Measurements from ENCODE around the gene GLG1.
"Not testable (repeated sequence)": the region's sequence is repeated elsewhere in the genome, so short reads cannot be mapped to it uniquely, and the experiment has no call there.

GLG1 gene

DNA sequence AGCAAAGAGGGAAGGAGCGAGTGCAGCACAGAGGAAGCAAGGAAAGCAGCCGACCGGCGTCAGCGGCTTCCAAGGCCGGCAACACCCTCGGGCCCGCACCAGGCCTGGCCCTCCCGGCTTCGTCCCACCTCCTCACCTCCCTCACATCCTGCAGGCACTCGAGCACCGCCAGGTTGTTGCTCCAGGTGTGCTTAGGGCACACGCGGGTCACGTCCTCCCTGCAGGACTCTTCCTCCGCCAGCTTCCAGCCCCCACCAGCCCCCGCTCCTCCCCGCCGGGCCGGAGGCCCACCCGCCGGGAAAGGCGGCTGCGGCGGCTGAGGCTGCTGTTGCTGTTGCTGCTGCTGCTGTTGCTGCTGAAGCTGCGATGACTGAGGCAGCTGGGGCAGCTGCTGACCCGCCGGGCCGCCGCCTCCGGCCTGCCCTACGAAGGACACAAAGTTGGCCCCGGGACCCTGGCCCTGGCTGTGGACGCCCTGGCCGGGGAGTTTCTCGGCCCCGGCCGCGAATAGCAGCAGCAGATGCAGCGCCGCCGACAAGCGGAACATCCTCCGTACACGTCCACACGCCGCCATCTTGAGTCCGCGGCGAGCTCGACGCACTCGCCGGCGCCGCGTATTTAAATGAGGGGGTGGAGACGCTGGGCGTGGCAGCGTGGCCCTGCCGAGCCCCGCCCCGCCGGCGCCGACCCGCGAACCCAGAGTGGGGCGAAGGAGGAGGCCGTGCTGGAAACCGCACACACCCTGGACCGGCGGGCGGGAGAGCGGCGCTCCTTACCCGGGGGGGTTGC lies at the start of gene GLG1:
TSS of gene GLG1 (minus strand) at position 594 of the 789 bp plus-strand sequence. CDS start at position 574, 20 bp downstream.
- DNase-seq (ENCODE audit: low spot score) = peak; percentile 90

DNA sequence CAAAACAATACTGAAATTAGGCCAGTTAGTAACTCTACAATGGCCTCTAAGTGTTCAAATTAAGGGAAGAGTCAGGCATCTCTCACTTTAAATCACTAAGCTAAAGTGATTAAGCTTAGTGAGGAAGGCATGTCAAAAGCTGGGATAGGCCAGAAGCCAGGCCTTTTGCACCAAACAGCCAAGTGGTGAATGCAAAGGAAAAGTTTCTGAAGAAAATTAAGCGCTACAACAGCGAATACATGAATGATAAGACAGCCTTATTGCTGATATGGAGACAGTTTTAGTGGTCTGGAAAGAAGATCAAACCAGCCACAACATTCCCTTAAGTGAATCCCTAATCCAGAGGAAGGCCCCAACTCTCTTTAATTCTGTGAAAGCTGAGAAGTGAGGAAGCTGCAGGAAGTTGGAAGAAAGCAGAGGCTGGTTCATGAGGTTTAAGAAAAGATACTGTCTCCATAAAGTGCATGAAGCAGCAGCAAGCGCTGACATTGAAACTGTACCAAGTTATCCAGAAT lies 47.7 kb upstream of the GLG1 start:
- DNase-seq (ENCODE audit: low spot score) = no peak

DNA sequence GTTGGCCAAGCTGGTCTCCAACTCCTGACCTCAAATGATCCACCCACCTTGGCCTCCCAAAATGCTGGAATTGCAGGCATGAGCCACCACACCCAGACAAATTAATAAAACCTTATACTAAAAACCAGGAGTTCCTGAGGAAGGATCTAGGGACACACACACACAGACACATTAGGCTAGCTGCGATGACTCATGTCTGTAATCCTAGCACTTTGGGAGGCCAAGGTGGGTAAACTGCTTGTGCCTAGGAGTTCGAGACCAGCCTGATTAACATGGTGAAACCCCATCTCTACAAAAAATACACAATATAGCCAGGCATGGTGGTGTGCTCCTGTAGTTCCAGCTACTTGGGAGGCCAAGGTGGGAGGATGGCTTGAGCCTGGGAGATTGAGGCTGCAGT lies 46.0 kb upstream of the GLG1 start:
- not testable (repeated sequence) for DNase-seq (ENCODE audit: low spot score)

DNA sequence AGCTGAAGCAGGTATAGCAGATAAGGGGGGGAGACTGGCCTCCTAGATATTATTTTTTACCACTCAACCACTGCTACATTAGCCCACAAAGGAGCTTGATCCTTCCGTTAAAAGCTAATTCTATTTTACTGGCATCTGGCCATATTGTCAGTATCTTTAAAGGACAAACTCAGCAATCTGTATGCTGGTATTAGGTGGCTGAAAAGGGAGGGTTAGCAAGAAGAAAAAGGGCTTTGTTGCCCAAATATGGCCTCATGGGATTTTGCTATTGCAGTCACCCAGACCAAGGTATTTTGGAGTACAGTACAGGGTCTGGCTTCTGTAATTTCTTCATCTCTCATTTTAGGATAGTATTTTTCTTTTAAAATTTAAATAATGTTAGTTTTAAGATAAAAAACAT lies 45.3 kb upstream of the GLG1 start:
- no peak for DNase-seq (ENCODE audit: low spot score)

DNA sequence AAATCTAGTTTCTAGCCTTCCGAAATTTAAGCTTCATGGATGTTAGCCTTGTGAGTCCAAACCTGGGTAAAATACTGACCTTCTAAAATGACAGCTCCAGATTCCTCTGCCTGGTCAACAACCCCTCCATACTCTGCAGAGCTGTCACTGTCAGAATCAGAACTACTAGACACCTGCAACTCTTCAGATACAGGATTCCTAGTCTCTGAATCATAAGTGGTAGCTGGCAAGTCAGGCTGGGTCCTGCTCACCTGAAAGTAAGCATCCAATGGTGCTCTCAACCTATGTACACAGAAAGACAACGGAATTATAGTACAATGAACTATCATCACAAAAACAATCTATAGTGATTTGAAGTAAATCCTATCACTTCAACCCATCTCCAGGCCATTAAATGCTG lies 44.9 kb upstream of the GLG1 start:
- no peak for DNase-seq (ENCODE audit: low spot score)

DNA sequence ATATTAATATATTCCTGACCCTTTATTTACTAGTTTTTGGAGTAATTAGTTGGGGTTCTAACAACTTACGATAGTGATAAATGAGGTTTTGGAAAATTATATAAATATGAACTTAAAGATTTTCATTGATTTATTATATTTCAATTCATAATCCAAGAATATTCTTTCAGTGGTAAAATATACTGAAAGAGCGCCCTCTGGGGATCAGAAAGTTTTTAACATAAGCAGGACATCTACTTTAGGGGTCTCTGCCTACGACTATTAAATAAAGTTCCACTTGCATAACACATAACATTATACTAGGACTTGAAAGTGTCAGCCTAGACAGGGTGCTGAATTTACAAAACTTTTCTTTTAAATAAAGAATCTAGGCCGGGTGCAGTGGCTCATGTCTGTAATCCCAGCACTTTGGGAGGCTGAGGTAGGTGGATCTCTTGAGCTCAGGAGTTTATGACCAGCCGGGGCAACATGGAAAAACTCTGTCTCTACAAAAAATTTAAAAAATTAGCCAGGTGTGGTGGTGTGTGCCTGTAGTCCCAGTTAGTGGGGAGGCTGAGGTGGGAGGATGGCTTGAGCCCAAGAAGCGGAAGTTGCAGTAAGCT lies 44.2 kb upstream of the GLG1 start:
- peak; percentile 16 for DNase-seq (ENCODE audit: low spot score)

DNA sequence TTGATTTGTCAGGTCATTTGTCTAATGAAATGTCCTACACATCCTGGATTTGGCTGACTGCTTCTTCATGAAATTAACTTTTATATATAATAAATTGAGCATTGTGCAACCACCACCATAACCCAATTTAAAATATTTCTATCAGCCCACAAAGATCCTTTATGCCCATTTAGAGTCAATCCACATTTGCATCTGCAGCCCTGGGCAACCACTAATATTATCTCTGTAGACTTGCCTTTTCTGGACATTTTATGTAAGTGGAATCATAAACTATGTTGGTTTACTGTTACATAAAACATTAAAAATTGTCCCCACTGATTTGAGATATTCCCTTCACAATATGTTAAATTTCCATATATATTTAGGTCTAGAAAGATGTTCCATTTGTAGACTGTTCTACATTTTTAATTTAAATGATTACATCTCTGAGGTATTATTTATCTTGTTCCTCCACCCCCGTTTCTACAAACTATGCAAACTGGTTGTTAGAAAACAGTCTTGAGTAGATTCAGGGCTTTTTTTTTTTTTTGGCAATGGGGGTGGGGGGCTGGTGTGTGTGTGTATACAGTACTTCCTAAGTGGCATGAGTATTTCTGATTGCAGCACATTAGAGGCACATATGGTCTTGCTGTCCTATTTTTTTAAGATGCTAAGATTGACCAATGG lies 43.1 kb upstream of the GLG1 start:
- no peak for DNase-seq (ENCODE audit: low spot score)

DNA sequence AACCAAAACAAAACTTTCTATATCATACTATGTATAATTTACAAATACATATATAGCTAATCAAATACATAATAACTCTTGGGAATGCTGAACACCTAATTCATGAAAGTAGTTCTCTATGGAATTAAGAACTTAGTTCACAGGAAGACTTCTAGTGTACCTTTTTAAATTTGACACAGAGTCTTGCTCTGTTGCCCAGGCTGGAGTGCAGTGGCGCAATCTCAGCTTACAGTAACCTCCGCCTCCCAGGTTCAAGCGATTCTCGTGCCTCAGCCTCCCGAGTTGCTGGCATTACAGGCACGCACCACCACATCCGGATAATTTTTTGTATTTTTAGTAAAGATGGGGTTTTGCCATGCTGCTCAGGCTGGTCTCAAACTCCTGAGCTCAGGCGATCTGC lies 35.1 kb upstream of the GLG1 start:
- no peak for DNase-seq (ENCODE audit: low spot score)

DNA sequence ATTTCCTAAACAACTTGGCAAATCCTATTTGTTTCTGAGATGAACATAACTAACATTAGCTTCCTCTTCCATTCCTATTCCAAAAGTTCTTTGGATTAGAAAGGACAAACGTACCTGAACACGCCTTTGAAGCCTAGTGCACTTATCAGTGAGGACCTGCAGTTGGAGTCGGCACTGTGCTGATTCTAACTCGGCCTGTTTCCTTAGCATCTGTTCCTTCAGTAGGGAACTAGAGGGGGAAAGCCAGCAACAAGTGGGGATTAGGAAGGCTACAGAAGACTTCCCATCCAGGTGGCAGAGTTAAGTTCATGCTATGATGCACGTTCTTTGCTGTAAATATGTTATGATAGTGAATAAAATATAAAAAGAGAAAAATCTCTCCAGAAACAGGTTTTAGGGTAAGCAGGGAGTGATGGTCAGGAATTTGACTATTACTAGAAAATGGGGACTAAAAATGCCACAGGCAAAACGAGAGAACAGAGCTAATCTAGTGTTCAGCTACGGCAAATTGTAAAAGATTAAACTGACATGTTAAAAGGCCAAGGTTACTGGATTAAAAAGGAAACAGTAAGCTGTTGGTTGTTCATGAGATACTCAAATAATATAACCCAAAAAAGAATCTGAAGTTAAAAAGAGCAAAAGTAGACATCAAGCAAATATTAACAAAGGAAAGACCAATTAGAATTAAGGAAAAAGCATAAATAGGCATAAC lies 31.0 kb upstream of the GLG1 start:
- no peak for DNase-seq (ENCODE audit: low spot score)

DNA sequence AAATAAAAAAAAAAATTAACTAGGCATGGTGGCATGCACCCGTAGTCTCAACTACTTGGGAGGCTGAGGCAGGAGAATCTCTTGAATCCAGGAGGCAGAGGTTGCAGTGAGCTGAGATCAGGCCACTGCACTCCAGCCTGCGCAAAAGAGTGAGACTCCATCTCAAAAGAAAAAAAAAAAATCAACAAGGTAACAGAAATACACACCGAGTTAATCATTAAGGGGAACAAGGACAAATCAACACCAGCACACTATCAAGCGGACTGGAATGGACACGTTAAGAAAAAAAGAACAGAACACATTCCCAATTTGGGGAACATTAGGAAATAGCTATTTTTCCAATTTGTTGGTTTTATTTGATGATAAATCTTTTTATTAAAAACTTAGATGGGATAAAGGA lies 28.4 kb upstream of the GLG1 start:
- no peak for DNase-seq (ENCODE audit: low spot score)

DNA sequence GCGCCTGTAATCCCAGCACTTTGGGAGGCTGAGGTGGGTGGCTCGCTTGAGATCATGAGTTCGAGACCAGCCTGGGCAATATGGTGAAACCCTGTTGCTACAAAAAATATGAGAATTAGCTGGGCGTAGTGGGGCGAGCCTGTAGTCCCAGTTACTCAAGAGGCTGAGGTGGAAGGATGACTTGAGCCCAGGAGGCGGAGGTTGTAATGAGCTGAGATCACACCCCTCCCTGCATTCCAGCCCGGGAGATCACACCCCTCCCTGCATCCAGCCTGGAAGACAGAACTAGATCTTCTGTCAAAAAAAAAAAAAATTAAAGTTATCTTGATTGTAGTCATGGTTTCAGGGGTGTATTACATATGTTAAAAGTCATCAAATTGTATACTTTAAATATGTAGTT lies 26.8 kb upstream of the GLG1 start:
- DNase-seq (ENCODE audit: low spot score) = no peak

DNA sequence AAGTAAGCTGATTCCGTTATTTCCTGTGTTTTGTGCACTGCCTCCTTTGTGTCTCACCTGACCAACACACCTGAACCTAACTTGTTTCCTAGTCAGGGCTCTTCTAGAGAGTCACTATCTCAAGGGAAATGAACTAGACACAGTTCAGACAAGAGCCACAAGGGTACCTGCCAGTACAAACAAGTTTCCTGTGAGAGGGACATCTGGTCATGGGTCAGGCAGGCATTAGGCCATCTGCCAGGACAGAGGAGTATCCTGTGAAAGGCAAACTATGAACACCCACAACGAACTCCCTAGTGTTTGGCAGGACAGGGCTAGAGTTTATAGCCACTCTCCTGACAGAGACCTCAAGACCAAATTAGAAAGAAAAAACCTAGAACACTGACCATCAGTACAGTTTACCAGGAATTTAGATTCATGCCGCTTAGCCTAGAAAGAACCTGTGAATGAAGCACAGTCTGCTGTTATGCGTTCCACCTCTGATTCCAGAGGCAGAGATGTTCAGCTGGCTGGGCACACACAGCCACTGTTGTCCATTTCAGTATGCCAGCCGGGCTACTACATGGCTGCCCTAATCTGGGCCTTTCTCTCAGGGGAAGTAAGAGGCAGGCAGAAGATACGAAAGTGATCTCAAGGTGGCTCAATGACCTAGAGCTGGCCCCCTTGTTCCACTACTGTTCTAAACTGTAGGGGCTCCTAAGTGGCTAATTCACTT lies 20.7 kb upstream of the GLG1 start:
- DNase-seq (ENCODE audit: low spot score) = no peak

DNA sequence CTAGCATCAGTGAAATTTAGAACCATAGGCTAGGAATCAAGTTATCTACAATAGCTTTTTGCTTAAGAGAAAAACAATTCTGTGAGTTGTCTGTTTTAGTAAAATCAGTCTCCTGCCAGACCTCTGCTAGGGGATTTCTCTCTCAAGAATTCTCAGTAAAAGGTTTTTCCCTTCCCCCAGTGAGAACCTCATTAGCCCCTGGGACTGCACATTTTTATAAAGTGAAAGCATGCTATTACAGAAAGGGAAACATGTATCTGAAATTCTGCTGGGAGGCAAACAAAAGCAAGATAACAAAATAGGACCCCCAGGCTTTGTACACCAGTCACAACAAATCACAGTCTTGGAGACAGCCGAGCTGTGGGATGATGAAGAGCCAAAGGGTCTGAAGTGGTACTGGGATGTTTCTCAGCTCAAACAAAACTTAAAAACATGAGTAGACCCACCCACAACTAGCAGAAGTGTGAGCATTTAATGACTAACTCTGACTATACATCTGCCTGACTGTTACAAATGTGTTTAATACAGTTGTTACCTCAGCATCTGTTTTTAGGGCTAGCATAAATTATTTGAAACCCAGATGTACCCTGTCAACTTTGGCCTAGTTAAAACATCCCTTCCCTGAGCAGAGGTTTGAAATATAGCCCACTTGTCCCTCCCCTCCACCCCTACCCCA lies 20.0 kb upstream of the GLG1 start:
- no peak for DNase-seq (ENCODE audit: low spot score)

DNA sequence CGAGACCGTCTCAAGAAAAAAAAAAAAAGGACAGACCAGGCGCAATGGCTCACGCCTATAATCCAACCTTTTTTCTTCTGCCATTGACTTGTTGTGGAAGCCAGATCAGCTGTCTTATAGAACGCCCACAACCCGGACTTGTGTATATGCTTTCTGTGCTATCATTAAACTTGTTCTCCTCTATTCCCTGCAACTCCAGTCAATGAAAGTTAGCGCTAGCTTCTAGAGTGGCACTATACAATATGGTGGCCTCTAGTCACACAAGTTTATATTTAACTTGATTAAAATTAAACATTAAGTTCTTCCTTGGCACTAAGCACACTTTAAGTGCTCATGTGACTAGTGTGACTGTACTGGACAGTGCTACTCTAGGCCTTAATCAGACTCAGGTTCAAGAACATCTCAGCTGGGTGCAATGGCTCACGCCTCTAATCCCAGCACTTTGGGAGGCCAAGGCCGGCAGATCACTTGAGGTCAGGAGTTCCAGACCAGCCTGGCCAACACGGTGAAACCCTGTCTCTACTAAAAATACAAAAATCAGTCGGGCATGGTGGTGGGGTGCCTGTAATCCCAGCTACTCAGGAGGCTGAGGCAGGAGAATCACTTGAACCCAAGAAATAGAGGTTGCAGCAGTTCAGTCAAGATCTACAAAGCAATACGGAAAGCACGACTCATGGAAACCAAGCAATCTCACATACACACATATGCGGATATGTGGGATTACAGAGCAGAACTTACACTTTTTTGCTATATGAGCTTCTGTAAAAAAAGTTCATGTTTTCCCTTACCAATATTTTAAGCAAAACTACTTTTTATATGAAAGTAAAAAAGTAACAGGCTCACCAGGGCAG lies 18.8 kb upstream of the GLG1 start:
- no peak for DNase-seq (ENCODE audit: low spot score)

DNA sequence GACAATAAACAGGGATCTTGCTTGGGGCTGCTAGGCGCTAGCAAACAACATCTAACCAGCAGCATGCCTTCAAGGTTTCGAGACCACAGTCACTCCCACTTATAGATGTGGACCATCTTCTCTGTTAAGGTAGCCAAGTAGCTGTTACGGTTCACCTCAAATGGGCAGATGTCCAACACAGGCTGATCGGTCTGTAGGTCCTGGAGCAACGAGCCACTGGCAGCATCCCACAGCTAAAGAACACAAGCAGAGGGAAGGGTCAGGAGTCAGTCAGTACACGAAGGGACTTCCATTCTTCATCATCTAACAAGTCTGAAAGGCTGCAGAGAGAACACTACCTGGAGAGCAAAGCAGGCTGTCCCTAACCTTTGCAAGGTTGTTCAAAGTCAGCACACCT lies 16.9 kb upstream of the GLG1 start:
- no peak for DNase-seq (ENCODE audit: low spot score)

DNA sequence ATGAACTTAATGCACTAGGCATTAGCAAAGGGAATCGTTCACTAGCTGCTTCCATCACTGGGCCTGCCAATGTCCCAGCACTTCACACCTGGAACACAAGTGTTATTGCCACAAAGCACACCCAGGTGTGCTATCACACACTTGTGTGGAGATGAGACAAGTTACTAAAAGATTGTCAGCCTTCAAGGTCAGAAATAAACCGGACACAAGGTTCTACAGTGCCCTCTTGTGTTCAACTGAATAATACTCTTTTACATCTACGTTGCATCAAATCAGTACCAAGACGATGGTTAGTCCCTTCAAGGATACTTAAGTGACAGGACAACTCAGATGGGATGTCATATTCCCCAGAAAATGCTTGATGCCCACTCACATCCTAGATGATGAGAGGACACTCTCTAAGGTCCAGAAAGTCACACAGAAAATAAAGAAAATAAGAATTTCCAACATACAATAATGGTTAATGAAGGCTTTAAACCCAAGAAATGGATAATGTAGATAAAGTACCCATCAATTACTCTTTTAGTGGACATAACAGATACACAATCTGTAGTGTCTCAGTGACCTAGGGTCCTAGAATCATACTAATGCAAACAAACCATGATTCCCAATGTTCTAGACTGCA lies 16.4 kb upstream of the GLG1 start:
- peak; percentile 79 for DNase-seq (ENCODE audit: low spot score)

DNA sequence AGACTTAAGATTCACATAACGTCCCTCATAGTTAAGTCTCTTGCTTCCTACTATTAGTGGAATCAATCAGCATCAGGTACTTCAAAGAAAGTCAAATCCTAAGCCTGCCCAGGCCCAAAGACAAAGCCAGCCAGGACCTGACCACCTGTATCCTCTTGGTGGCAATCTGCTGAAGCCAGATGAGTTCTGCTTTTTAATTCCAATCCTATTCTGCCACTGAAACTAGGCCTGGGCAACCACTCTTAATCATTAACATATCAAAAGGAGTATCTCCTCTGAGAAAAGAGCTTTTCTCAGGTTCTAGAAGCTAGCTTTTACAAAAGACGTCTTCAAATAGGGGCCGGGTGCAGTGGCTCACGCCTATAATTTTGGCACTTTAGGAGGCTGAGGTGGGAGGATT lies 15.1 kb upstream of the GLG1 start:
- DNase-seq (ENCODE audit: low spot score) = no peak

DNA sequence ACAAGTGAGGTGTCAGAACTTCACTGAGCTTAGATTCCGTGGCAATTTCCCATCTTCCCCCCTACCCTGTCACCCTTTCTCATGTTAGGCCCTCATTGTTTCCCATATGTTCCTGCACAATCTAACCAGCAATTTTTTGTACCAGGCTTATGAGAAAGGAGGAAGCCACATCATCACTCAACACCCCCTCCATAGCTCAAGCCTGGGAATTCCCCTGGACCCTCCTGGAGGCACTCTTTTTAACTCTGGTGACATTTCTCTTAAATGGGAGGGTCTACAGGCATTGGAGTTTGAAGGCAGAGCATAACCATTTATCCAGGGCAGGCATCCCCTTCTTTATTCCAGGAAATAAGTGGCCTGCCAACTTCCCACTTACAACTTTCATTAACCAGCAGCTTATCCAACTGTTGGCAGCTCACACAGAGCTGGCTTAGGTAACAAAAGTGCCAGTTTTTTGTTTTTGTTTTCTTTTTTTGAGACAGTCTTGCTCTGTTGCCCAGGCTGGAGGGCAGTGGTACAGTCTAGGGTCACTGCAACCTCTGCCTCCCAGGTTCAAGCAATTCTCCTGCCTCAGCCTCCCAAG lies 10.4 kb upstream of the GLG1 start:
- no peak for DNase-seq (ENCODE audit: low spot score)

DNA sequence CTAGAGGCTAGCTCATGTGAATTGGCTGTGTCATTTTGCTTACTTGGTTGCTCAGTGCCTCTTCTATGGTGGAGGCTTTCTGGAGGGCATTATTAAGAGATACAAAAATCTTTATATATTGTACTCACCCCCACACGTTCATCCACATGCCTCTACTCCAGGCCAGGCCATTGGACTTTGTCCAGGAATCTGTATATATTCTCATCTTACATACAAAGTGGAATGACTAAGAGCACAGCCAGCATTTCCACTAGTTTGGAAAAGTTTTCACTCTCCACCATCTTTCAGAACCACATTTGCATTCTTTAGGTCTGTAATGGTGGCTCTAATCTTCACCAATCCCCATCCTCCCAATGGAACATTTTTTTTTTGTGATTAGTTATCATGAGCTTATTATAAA lies 4.8 kb upstream of the GLG1 start:
- DNase-seq (ENCODE audit: low spot score) = no peak

All from cerebellar cortex (tissue), 1 donor.